ENCODE measurements around the gene DEPP1. TPM values are rescaled to one million over a fixed set of nuclear protein-coding genes. Genes with fewer than 3 reads are reported as not detected.
A peak's percentile ranks its signal among the peaks of the same experiment; 100 is the strongest.

The DEPP1 gene
- total and polyA plus RNA-seq, 2 of the 4 experiments (the other 2 are of a cell fraction): 13.6 to 30.0 TPM

- Histone ChIP-seq H2BK5ac (ENCODE audit: low read depth, low read length, poor library complexity, severe bottlenecking) (peak overlapping the region; percentile 35), H3K9ac (ENCODE audit: low read depth, low read length) (peak overlapping the region; percentile 21), H4K5ac (ENCODE audit: low read depth, low read length) (no peak overlapping the region), H3K23ac (ENCODE audit: low read depth, low read length) (peak overlapping the region; percentile 41; the same call in 1 of the 2 replicates), H2AK5ac (ENCODE audit: low read depth, low read length) (no peak overlapping the region; the same call in 1 of the 2 replicates), H4K8ac (ENCODE audit: low read depth in 2 of 2, low read length in 2 of 2) (peak overlapping the region; percentile 2 to 12; a peak in 1 of 4 replicates), H2AFZ (replicated peaks; ENCODE audit: low read length, poor library complexity) (peak overlapping the region; percentile 96), H3K9me1 (ENCODE audit: insufficient read depth, low read length) (peaks cover 11% of the 10 kb centered on the region), H3K9me3 (ENCODE audit: control insufficient read depth, insufficient read depth, low read length) (peaks cover 2% of the 10 kb centered on the region; the same call in 1 of the 2 replicates), H3K18ac (ENCODE audit: low read depth, low read length) (no peak overlapping the region; the same call in 1 of the 2 replicates), H2BK120ac (ENCODE audit: low read depth, low read length) (no peak overlapping the region), H3K4ac (ENCODE audit: low read depth, low read length) (peak overlapping the region; percentile 67; the same call in 1 of the 2 replicates), H2AK9ac (replicated peaks; ENCODE audit: low read depth, low read length, poor library complexity) (peak overlapping the region; percentile 35), H4K91ac (ENCODE audit: insufficient read depth, low read depth, low read length) (no peak overlapping the region), H4K20me1 (ENCODE audit: insufficient read depth, low read length) (no peaks in the 10 kb centered on the region), H3K4me2 (ENCODE audit: low read depth, low read length) (peak overlapping the region; percentile 97), H3K79me1 (ENCODE audit: low read depth in 1 of 2, low read length in 2 of 2) (peaks cover 11 to 27% of the 10 kb centered on the region in 2 experiments; a peak in 3 of 4 replicates), H3K36me3 (ENCODE audit: control insufficient read depth, insufficient read depth, low read length) (peaks cover 8% of the 10 kb centered on the region; the same call in 1 of the 2 replicates), H2BK20ac (ENCODE audit: low read depth, low read length) (no peak overlapping the region), H3K27me3 (ENCODE audit: control insufficient read depth, insufficient read depth, low read length) (no peaks in the 10 kb centered on the region), H3K4me3 (ENCODE audit: insufficient read depth, low read depth, low read length) (peak overlapping the region; percentile 69), H2BK15ac (ENCODE audit: low read depth, low read length) (no peak overlapping the region), H3K14ac (replicated peaks; ENCODE audit: low read depth, low read length) (peak overlapping the region; percentile 10; the same call in 1 of the 2 replicates), H3K4me1 (ENCODE audit: control insufficient read depth, insufficient read depth, low read length) (peaks cover 20% of the 10 kb centered on the region), H3K56ac (ENCODE audit: extremely low read depth, insufficient read depth, low read length) (no peak overlapping the region), H3K27ac (ENCODE audit: insufficient read depth, low read length) (no peak overlapping the region)
- intact Hi-C loops (cut with micrococcal nuclease) (no loop called here), in situ Hi-C loops (cut with MboI; ENCODE audit: low sequenced_read_pairs) (no loop called here), dilution Hi-C loops (cut with HindIII; ENCODE audit: low sequenced_read_pairs, unreplicated experiment) (no loop called here)
- DNase-seq (no peak), ATAC-seq (ENCODE audit: low read depth) (no peak)
- ChIA-PET CTCF (no interaction called here), POLR2A (ENCODE audit: unreplicated experiment) (no interaction called here)
- BruUV-seq (replicated peaks): no TSS peak
- no peak for TF ChIP-seq CEBPB (IDR thresholded peaks at IDR 0.05; ENCODE audit: low read depth, low read length)
- TF ChIP-seq NFE2L2 (IDR thresholded peaks at IDR 0.05; ENCODE audit: low read depth, low read length): no peak
- no peak for TF ChIP-seq FOS (IDR thresholded peaks at IDR 0.05; ENCODE audit: low read depth, low read length)
- WGBS, 2 experiments (ENCODE audit: extremely low coverage in 2 of 2, insufficient read length in 1 of 2): no CpG with 5 or more reads among the region's 8 CpGs
Measured at GRCh38 chr10:44960088-44960460, 18.5 kb downstream of the DEPP1 start.

Data from IMR-90 (cell line).